ENCODE measurements around the gene CHST9. TPM values are rescaled to one million over a fixed set of nuclear protein-coding genes. Genes with fewer than 3 reads are reported as not detected.
"Not testable (repeated sequence)": the region's sequence is repeated elsewhere in the genome, so short reads cannot be mapped to it uniquely, and the experiment has no call there.

CHST9 gene, protein sequence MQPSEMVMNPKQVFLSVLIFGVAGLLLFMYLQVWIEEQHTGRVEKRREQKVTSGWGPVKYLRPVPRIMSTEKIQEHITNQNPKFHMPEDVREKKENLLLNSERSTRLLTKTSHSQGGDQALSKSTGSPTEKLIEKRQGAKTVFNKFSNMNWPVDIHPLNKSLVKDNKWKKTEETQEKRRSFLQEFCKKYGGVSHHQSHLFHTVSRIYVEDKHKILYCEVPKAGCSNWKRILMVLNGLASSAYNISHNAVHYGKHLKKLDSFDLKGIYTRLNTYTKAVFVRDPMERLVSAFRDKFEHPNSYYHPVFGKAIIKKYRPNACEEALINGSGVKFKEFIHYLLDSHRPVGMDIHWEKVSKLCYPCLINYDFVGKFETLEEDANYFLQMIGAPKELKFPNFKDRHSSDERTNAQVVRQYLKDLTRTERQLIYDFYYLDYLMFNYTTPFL
- under 1 TPM in 3 of 4 donors, not detected in 1; 0.16 to 0.80 (median 0.41) TPM for total RNA-seq

DNA sequence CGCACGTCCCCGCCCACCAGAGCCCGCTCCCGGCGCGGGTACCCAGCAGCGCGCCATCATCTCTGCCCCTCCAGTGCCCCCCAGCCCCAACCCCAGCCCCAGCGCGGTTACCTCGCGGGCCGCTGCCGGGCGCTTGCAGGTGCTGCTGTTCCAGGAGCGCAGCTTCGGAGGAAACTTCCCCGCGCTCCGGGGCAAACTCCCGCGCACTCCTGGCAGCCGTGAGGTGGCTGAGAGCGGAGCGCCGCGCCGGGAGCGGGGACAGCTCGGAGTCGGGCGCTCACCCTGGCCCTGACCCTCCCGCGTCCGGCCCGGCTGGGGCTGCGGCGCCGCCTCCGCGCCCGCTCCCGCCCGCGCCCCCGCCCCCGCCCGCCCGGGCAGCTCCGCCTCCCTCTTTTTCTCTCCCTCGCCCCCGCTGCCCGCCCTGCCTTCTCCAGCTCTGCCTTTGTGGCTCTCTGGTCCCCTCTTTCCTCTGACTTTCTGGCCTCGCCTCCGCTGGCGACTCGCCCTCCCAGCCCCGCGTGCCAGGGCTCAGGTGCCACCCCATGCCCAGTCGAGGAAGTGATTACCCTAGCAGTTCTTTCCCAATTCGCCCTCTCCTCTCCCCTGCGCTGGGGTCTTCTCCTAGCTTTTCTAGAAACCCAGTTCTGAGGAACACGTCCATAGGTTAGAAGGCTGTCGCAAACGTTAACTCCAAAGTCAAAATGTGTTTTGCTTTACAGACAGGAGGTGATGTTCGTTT lies at the start of gene CHST9:
Gene CHST9 (minus strand): TSS at position 284 of the 739 bp plus-strand sequence. CDS start 42,499 bp downstream, outside the sequence.
- no peak for DNase-seq
- WGBS, 2 donors (ENCODE audit: low coverage in 1 of 2), result 11 to 35% methylated on average over 5 to 29 of the region's 67 CpGs
- intact Hi-C loops (cut with DNase I; ENCODE audit: low total_unique reads), result no loop called here
- Histone ChIP-seq H3K4me1 (peaks cover 0 to 7% (median 3%) of the 10 kb centered on the region in 4 donors), H3K27me3 (peaks cover 61% of the 10 kb centered on the region), H3K27ac (no peak within 1 kb of the TSS), H3K9me3 (no peaks in the 10 kb centered on the region), H3K4me3 (peak within 1 kb of the TSS in 3 of 4 donors; percentile 10 to 39 (median 14)), H3K36me3 (no peaks in the 10 kb centered on the region)
- in situ Hi-C loops (cut with MboI; ENCODE audit: low pct_ligation_motif_present in 1 of 4, low pct_unique_long_range_greater_than_20kb in 1 of 4, low sequenced_read_pairs in 3 of 4), result no loop called here
- TF ChIP-seq, protein P1, sequence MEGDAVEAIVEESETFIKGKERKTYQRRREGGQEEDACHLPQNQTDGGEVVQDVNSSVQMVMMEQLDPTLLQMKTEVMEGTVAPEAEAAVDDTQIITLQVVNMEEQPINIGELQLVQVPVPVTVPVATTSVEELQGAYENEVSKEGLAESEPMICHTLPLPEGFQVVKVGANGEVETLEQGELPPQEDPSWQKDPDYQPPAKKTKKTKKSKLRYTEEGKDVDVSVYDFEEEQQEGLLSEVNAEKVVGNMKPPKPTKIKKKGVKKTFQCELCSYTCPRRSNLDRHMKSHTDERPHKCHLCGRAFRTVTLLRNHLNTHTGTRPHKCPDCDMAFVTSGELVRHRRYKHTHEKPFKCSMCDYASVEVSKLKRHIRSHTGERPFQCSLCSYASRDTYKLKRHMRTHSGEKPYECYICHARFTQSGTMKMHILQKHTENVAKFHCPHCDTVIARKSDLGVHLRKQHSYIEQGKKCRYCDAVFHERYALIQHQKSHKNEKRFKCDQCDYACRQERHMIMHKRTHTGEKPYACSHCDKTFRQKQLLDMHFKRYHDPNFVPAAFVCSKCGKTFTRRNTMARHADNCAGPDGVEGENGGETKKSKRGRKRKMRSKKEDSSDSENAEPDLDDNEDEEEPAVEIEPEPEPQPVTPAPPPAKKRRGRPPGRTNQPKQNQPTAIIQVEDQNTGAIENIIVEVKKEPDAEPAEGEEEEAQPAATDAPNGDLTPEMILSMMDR (IDR thresholded peaks at IDR 0.05), result no peak
- no peak for TF ChIP-seq EP300 (IDR thresholded peaks at IDR 0.05; ENCODE audit: low read depth)
- no peak for TF ChIP-seq POLR2A (IDR thresholded peaks at IDR 0.05)
- no peak for TF ChIP-seq POLR2AphosphoS5 (IDR thresholded peaks at IDR 0.05)

DNA sequence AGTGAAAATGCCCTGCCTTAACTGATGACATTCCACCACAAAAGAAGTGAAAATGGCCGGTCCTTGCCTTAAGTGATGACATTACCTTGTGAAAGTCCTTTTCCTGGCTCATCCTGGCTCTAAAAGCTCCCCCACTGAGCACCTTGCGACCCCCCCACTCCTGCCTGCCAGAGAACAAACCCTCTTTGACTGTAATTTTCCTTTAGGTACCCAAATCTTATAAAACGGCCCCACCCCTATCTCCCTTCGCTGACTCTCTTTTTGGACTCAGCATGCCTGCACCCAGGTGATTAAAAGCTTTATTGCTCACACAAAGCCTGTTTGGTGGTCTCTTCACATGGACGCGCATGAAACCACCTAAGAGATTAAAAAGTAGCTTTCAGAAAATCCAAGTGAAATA lies 47.2 kb upstream of the CHST9 start:
- intact Hi-C loops (cut with DNase I; ENCODE audit: low total_unique reads); H3K4me3 ChIP-seq; H3K4me1 ChIP-seq; H3K27ac ChIP-seq; H3K9me3 ChIP-seq; DNase-seq; H3K27me3 ChIP-seq; H3K36me3 ChIP-seq: not testable (repeated sequence)
- WGBS, 2 donors (ENCODE audit: low coverage in 1 of 2), result 67 to 90% methylated on average over 2 to 6 of the region's 6 CpGs
- in situ Hi-C loops (cut with MboI; ENCODE audit: low pct_ligation_motif_present in 1 of 4, low pct_unique_long_range_greater_than_20kb in 1 of 4, low sequenced_read_pairs in 3 of 4), result loop anchor here in 2 of 4 donors (25.0 kb wide), 1 partner anchor 95 kb away; no protein-coding TSS in a partner anchor

DNA sequence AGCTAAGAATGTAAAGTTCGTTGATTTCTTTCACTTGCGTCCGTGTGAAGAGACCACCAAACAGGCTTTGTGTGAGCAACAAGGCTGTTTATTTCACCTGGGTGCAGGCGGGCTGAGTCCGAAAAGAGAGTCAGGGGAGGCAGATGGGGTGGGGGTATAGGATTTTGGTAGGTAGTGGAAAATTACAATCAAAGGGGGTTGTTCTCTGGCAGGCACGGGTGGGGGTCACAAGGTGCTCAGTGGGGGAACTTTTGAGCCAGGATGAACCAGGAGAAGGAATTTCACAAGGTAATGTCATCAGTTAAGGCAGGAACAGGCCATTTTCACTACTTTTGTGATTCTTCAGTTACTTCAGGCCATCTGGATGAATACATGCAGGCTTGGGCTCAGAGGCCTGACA lies 46.6 kb upstream of the CHST9 start:
- WGBS, 2 donors (ENCODE audit: low coverage in 1 of 2), result 64 to 75% methylated on average over 2 to 6 of the region's 6 CpGs
- intact Hi-C loops (cut with DNase I; ENCODE audit: low total_unique reads), result not testable (repeated sequence)
- in situ Hi-C loops (cut with MboI; ENCODE audit: low pct_ligation_motif_present in 1 of 4, low pct_unique_long_range_greater_than_20kb in 1 of 4, low sequenced_read_pairs in 3 of 4), result loop anchor here in 2 of 4 donors (25.0 kb wide), 1 partner anchor 94 kb away; no protein-coding TSS in a partner anchor

DNA sequence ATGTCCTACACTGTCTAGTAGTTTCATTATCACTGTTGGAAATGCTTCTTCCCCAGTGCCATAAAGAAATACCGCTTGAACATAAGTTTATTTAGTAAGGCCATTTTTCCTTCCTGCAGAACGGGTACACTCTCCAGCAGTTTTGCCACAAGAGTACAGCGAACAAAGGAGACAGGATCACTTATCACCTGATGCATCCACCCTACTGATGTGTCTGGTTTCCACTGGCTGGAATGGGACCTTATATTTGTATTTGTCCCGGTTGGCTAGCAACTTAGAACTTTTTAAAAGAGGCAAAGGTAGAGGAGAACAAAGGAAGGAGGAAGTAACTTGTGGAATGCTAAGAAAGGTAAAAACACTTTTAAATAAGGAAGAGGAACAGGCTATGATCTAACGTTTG lies 46.1 kb upstream of the CHST9 start:
- DNase-seq; H3K4me3 ChIP-seq; H3K36me3 ChIP-seq; H3K4me1 ChIP-seq; H3K27me3 ChIP-seq; intact Hi-C loops (cut with DNase I; ENCODE audit: low total_unique reads); H3K9me3 ChIP-seq; H3K27ac ChIP-seq: not testable (repeated sequence)
- WGBS, 2 donors (ENCODE audit: low coverage in 1 of 2), result 51 to 88% methylated on average over 1 to 5 of the region's 5 CpGs
- in situ Hi-C loops (cut with MboI; ENCODE audit: low pct_ligation_motif_present in 1 of 4, low pct_unique_long_range_greater_than_20kb in 1 of 4, low sequenced_read_pairs in 3 of 4), result loop anchor here in 2 of 4 donors (25.0 kb wide), 1 partner anchor 94 kb away; no protein-coding TSS in a partner anchor

More for the DNA sequence above, 46.6 kb upstream of the CHST9 start:
- not testable (repeated sequence) for DNase-seq, H3K27me3 ChIP-seq, H3K9me3 ChIP-seq, H3K36me3 ChIP-seq, H3K27ac ChIP-seq, H3K4me1 ChIP-seq, H3K4me3 ChIP-seq

DNA sequence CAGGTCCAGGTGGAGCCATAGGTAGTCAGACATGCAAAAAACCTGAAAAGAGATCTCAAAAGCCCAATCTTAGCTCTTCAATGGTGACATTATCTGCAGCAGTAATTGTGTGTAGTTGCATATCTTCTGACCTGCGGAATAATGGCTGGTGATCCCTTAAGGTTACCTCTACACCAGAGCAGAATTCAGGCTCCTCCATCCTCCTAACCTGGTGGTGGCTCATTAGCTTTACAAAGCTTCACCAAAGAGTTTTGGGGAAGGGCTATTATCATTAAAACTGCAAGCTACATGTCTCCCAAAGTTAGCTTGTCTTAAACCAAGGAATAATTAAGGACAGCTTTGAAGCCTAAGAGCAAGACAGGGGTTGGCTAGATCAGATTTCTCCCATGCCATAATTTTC lies 42.6 kb upstream of the CHST9 start:
- intact Hi-C loops (cut with DNase I; ENCODE audit: low total_unique reads), result no loop called here
- Histone ChIP-seq H3K36me3 (no peaks in the 10 kb centered on the region), H3K9me3 (no peaks in the 10 kb centered on the region), H3K27ac (no peak overlapping the region), H3K4me1 (no peaks in the 10 kb centered on the region), H3K4me3 (no peak overlapping the region), H3K27me3 (no peaks in the 10 kb centered on the region)
- TF ChIP-seq, protein P1 (IDR thresholded peaks at IDR 0.05), result no peak
- no peak for TF ChIP-seq EP300 (IDR thresholded peaks at IDR 0.05; ENCODE audit: low read depth)
- TF ChIP-seq POLR2A (IDR thresholded peaks at IDR 0.05), result no peak
- TF ChIP-seq POLR2AphosphoS5 (IDR thresholded peaks at IDR 0.05), result no peak
- 95% methylated on average over 1 of the region's 1 CpG; no CpG with 5 or more reads in 1 of the 2 donors for WGBS, 2 donors (ENCODE audit: low coverage in 1 of 2)
- in situ Hi-C loops (cut with MboI; ENCODE audit: low pct_ligation_motif_present in 1 of 4, low pct_unique_long_range_greater_than_20kb in 1 of 4, low sequenced_read_pairs in 3 of 4), result loop anchor here in 2 of 4 donors (25.0 kb wide), 1 partner anchor 90 kb away; no protein-coding TSS in a partner anchor
- no peak for DNase-seq

Data from transverse colon (tissue), 4 donors.